DND-41 (cell line): ENCODE data around the gene THSD7B.
"Not testable (repeated sequence)": the region's sequence is repeated elsewhere in the genome, so short reads cannot be mapped to it uniquely, and the experiment has no call there.

ENCODE experiments used
- ATAC-seq: fragments of 200-7000 bp; cut with Tn5 transposase; 3 replicates; pipeline ENCODE4 v1.9.1; 2021; ENCODE audit warnings: low read depth; ENCODE audit not compliant: insufficient read depth
- DNase-seq: peaks from one replicate; pipeline ENCODE4 v3.0.0-alpha.2; 2020
- H2AFZ ChIP-seq: 2 replicates; pipeline ENCODE4 v1.6.0; 2012; ENCODE audit warnings: low read depth, low read length
- H3K27ac ChIP-seq: 2 replicates; pipeline ENCODE4 v1.5.1; 2012; ENCODE audit warnings: low read length, inconsistent platforms
- H3K27me3 ChIP-seq: fragments of 200-600 bp; sonication (generic); 2 replicates; pipeline ENCODE4 v1.6.0; 2012; ENCODE audit warnings: low read length, mild to moderate bottlenecking, inconsistent platforms; ENCODE audit not compliant: insufficient read depth, poor library complexity
- H3K36me3 ChIP-seq: 2 replicates; pipeline ENCODE4 v1.5.1; 2012; ENCODE audit warnings: low read length, inconsistent platforms; ENCODE audit not compliant: insufficient read depth
- H3K4me1 ChIP-seq: 2 replicates; pipeline ENCODE4 v1.5.1; 2012; ENCODE audit warnings: mild to moderate bottlenecking, low read length; ENCODE audit not compliant: insufficient read depth
- H3K4me2 ChIP-seq: 2 replicates; pipeline ENCODE4 v1.6.0; 2012; ENCODE audit warnings: mild to moderate bottlenecking, moderate library complexity, low read length, inconsistent platforms; ENCODE audit not compliant: insufficient read depth
- H3K4me3 ChIP-seq, 2 experiments: fragments of 200-600 bp in 1 of 2; shearing (Covaris generic) in 1 of 2; 2 replicates each; pipeline ENCODE4 v1.5.1; 2012 to 2016; ENCODE audit warnings: inconsistent platforms in 2 of 2, low read length in 2 of 2, mild to moderate bottlenecking in 2 of 2, low read depth in 1 of 2, moderate library complexity in 1 of 2
- H3K79me2 ChIP-seq: 2 replicates; pipeline ENCODE4 v1.6.0; 2012; ENCODE audit warnings: low read length, inconsistent platforms; ENCODE audit not compliant: insufficient read depth
- H3K9ac ChIP-seq: 2 replicates; pipeline ENCODE4 v1.6.0; 2012; ENCODE audit warnings: low read depth, mild to moderate bottlenecking, inconsistent platforms, low read length, moderate library complexity
- H3K9me3 ChIP-seq: 2 replicates; pipeline ENCODE4 v1.5.1; 2012; ENCODE audit warnings: low read length, moderate library complexity, mild to moderate bottlenecking, inconsistent platforms; ENCODE audit not compliant: insufficient read depth, severe bottlenecking
- H4K20me1 ChIP-seq: 2 replicates; pipeline ENCODE4 v1.6.0; 2012; ENCODE audit warnings: low read length; ENCODE audit not compliant: insufficient read depth
- CTCF ChIP-seq: IDR thresholded peaks from 2 replicates; pipeline ENCODE4 v1.5.1; 2012; ENCODE audit warnings: borderline replicate concordance, low read length, moderate library complexity, mild to moderate bottlenecking; ENCODE audit not compliant: poor library complexity, severe bottlenecking; ENCODE audit errors: extremely low read depth
- EZH2 ChIP-seq: IDR thresholded peaks from 3 replicates; pipeline ENCODE4 v1.6.1; 2012; ENCODE audit warnings: borderline replicate concordance, low read depth, mild to moderate bottlenecking, moderate library complexity, low read length, inconsistent platforms; ENCODE audit not compliant: severe bottlenecking

Gene THSD7B

GRCh38 chr2:137302957-137303356 is 537.6 kb downstream of the THSD7B start:
- Histone ChIP-seq H3K4me2 (no peak overlapping the region), H3K79me2 (no peaks in the 10 kb centered on the region), H3K27ac (no peak overlapping the region), H3K27me3 (no peaks in the 10 kb centered on the region), H2AFZ (no peak overlapping the region), H3K4me3 (no peak overlapping the region), H3K36me3 (no peaks in the 10 kb centered on the region), H3K9me3 (no peaks in the 10 kb centered on the region), H3K9ac (no peak overlapping the region), H4K20me1 (no peaks in the 10 kb centered on the region), H3K4me1 (no peaks in the 10 kb centered on the region)
- ATAC-seq (no peak), DNase-seq (no peak)
- TF ChIP-seq EZH2 (no peak), CTCF (no peak)

- no peak for TF ChIP-seq EZH2
- no peak for TF ChIP-seq CTCF
- H3K4me3 ChIP-seq: no peak overlapping the region
These were observed 550.7 kb downstream of the THSD7B start for GRCh38 chr2:137316075-137316474.

GRCh38 chr2:137321566-137321965 is 556.2 kb downstream of the THSD7B start:
- H3K4me2 ChIP-seq: no peak overlapping the region

More at GRCh38 chr2:137316075-137316474, 550.7 kb downstream of the THSD7B start:
- Histone ChIP-seq H3K27me3 (no peaks in the 10 kb centered on the region), H4K20me1 (no peaks in the 10 kb centered on the region), H3K36me3 (no peaks in the 10 kb centered on the region), H2AFZ (no peak overlapping the region), H3K9me3 (no peaks in the 10 kb centered on the region), H3K9ac (no peak overlapping the region), H3K4me1 (no peaks in the 10 kb centered on the region), H3K4me2 (no peak overlapping the region), H3K27ac (no peak overlapping the region), H3K79me2 (no peaks in the 10 kb centered on the region)
- no peak for ATAC-seq
- no peak for DNase-seq

GRCh38 chr2:137331562-137331961 is 566.2 kb downstream of the THSD7B start:
- not testable (repeated sequence) for H3K4me2 ChIP-seq, H3K36me3 ChIP-seq, ATAC-seq, H3K27me3 ChIP-seq, H2AFZ ChIP-seq, H3K9ac ChIP-seq, H3K79me2 ChIP-seq, H3K4me1 ChIP-seq, H3K27ac ChIP-seq, H3K4me3 ChIP-seq, H4K20me1 ChIP-seq, DNase-seq, H3K9me3 ChIP-seq

More at GRCh38 chr2:137321566-137321965, 556.2 kb downstream of the THSD7B start:
- Histone ChIP-seq H3K9ac (no peak overlapping the region), H3K79me2 (no peaks in the 10 kb centered on the region), H3K9me3 (no peaks in the 10 kb centered on the region), H3K4me1 (no peaks in the 10 kb centered on the region), H2AFZ (no peak overlapping the region), H4K20me1 (no peaks in the 10 kb centered on the region), H3K27me3 (no peaks in the 10 kb centered on the region), H3K36me3 (no peaks in the 10 kb centered on the region), H3K27ac (no peak overlapping the region), H3K4me3 (no peak overlapping the region)
- no peak for TF ChIP-seq EZH2
- no peak for TF ChIP-seq CTCF
- ATAC-seq (no peak), DNase-seq (no peak)
